ENCODE data around the gene HIF1AN. TPM values are rescaled to one million over a fixed set of nuclear protein-coding genes. Genes with fewer than 3 reads are reported as not detected.

The HIF1AN gene
- total and polyA plus RNA-seq, 2 experiments from 2014 or later = 13.7 to 36.0 TPM

GRCh38 chr10:100560248-100560647 is 24.5 kb downstream of the HIF1AN start:
- Histone ChIP-seq H3K27me3 (peaks cover 33% of the 10 kb centered on the region), H3K9me3 (ENCODE audit: low read depth) (no peaks in the 10 kb centered on the region), H3K9me2 (replicated peaks; ENCODE audit: insufficient read depth) (no peaks in the 10 kb centered on the region), H3K4me1 (ENCODE audit: insufficient read depth) (no peaks in the 10 kb centered on the region), H3K4me2 (no peak overlapping the region), H2AFZ (no peak overlapping the region), H3K4me3 (no peak overlapping the region), H3K79me2 (no peaks in the 10 kb centered on the region), H4K20me1 (ENCODE audit: insufficient read depth, poor library complexity, severe bottlenecking) (no peaks in the 10 kb centered on the region), H3K36me3 (replicated peaks; ENCODE audit: insufficient read depth, low read depth) (no peaks in the 10 kb centered on the region), H3K27ac (no peak overlapping the region)
- TF ChIP-seq EZH2 (IDR thresholded peaks at IDR 0.05; ENCODE audit: borderline replicate concordance) (no peak), EZH2phosphoT487 (IDR thresholded peaks at IDR 0.05; ENCODE audit: low read depth, severe bottlenecking, unreplicated experiment) (no peak), CTCF (IDR thresholded peaks at IDR 0.05; ENCODE audit: poor library complexity) (no peak)
- 84% methylated on average over 1 of the region's 1 CpG for WGBS (ENCODE audit: low lambda C conversion rate, missing lambda C conversion rate)
- no peak for DNase-seq (ENCODE audit: low spot score)

GRCh38 chr10:100561005-100561404 is 25.3 kb downstream of the HIF1AN start:
- Histone ChIP-seq H3K4me3 (no peak overlapping the region), H3K36me3 (replicated peaks; ENCODE audit: insufficient read depth, low read depth) (no peaks in the 10 kb centered on the region), H3K4me1 (ENCODE audit: insufficient read depth) (no peaks in the 10 kb centered on the region), H3K4me2 (no peak overlapping the region), H4K20me1 (ENCODE audit: insufficient read depth, poor library complexity, severe bottlenecking) (no peaks in the 10 kb centered on the region), H3K27ac (no peak overlapping the region), H3K79me2 (no peaks in the 10 kb centered on the region), H3K27me3 (peaks cover 41% of the 10 kb centered on the region), H2AFZ (no peak overlapping the region), H3K9me2 (replicated peaks; ENCODE audit: insufficient read depth) (no peaks in the 10 kb centered on the region), H3K9me3 (ENCODE audit: low read depth) (no peaks in the 10 kb centered on the region)
- 53% methylated on average over 2 of the region's 2 CpGs for WGBS (ENCODE audit: low lambda C conversion rate, missing lambda C conversion rate)
- DNase-seq (ENCODE audit: low spot score) = no peak
- TF ChIP-seq CTCF (IDR thresholded peaks at IDR 0.05; ENCODE audit: poor library complexity) (no peak), EZH2 (IDR thresholded peaks at IDR 0.05; ENCODE audit: borderline replicate concordance) (no peak), EZH2phosphoT487 (IDR thresholded peaks at IDR 0.05; ENCODE audit: low read depth, severe bottlenecking, unreplicated experiment) (no peak)

GRCh38 chr10:100562008-100562672 is 26.4 kb downstream of the HIF1AN start:
- WGBS (ENCODE audit: low lambda C conversion rate, missing lambda C conversion rate) = 43% methylated on average over 61 of the region's 62 CpGs

More at GRCh38 chr10:100562008-100562672, 26.4 kb downstream of the HIF1AN start:
- H2AFZ ChIP-seq = no peak overlapping the region
- H3K4me1 ChIP-seq (ENCODE audit: insufficient read depth) = no peaks in the 10 kb centered on the region
- H3K9me2 ChIP-seq (replicated peaks; ENCODE audit: insufficient read depth) = no peaks in the 10 kb centered on the region
- H4K20me1 ChIP-seq (ENCODE audit: insufficient read depth, poor library complexity, severe bottlenecking) = no peaks in the 10 kb centered on the region
- H3K79me2 ChIP-seq = no peaks in the 10 kb centered on the region
- no peaks in the 10 kb centered on the region for H3K36me3 ChIP-seq (replicated peaks; ENCODE audit: insufficient read depth, low read depth)
- DNase-seq (ENCODE audit: low spot score) = peak; percentile 89
- no peak overlapping the region for H3K4me2 ChIP-seq
- H3K4me3 ChIP-seq = no peak overlapping the region
- H3K27me3 ChIP-seq = peaks cover 52% of the 10 kb centered on the region
- no peaks in the 10 kb centered on the region for H3K9me3 ChIP-seq (ENCODE audit: low read depth)
- H3K27ac ChIP-seq = no peak overlapping the region
- peak; percentile 94 for TF ChIP-seq CTCF (IDR thresholded peaks at IDR 0.05; ENCODE audit: poor library complexity)
- no peak for TF ChIP-seq EZH2 (IDR thresholded peaks at IDR 0.05; ENCODE audit: borderline replicate concordance)

All from hepatocyte (in vitro differentiated cells).